Measurements from ENCODE around the gene DCDC1. TPM values are rescaled to one million over a fixed set of nuclear protein-coding genes. Genes with fewer than 3 reads are reported as not detected.

The DCDC1 gene
- total RNA-seq, 4 donors from 2014 or later = 0.34 to 2.7 TPM; not detected in 2

Other genes starting within 250 kb of the DCDC1 start
- 10 to 100 TPM in 3 of 4 donors, 1 to 10 TPM in 1; 7.8 to 26.9 (median 16.3) TPM for gene DNAJC24, start 121 bp upstream of the DCDC1 start, total RNA-seq
- gene IMMP1L, start 139.9 kb upstream of the DCDC1 start, total RNA-seq = 10 to 100 TPM in 3 of 4 donors, 1 to 10 TPM in 1; 7.1 to 61.9 (median 33.5) TPM
- gene ELP4, start 140.0 kb upstream of the DCDC1 start, total RNA-seq = 10 to 100 TPM; 28.5 to 37.6 (median 32.3) TPM

Measured in suprapubic skin (tissue), 4 donors.